Astrocyte (in vitro differentiated cells and primary cell): Measurements from ENCODE around the gene ALB. TPM values are rescaled to one million over a fixed set of nuclear protein-coding genes. Genes with fewer than 3 reads are reported as not detected.

ENCODE experiments used
- DNase-seq: peaks from one replicate; pipeline ENCODE4 v3.0.0-alpha.2; 2010; ENCODE audit warnings: low read depth
- FAIRE-seq: peaks from 2 replicates; lab custom pipeline; 2011; peaks lifted over from hg19 to GRCh38; lab: Jason Lieb, UNC
- H2AFZ ChIP-seq: 2 replicates; pipeline ENCODE4 v1.6.0; 2012; ENCODE audit warnings: low read depth, low read length, inconsistent platforms
- H3K27ac ChIP-seq: 2 replicates; pipeline ENCODE4 v1.5.1; 2011; ENCODE audit warnings: low read depth, low read length, inconsistent platforms
- H3K27me3 ChIP-seq: 2 replicates; pipeline ENCODE4 v1.6.0; 2011; ENCODE audit warnings: low read length, inconsistent platforms; ENCODE audit not compliant: insufficient read depth
- H3K36me3 ChIP-seq: 2 replicates; pipeline ENCODE4 v1.5.1; 2011; ENCODE audit warnings: low read length, inconsistent platforms; ENCODE audit not compliant: insufficient read depth
- H3K4me1 ChIP-seq: 2 replicates; pipeline ENCODE4 v1.5.1; 2011; ENCODE audit warnings: low read length, inconsistent platforms; ENCODE audit not compliant: insufficient read depth
- H3K4me2 ChIP-seq: 2 replicates; pipeline ENCODE4 v1.6.0; 2012; ENCODE audit warnings: low read length, inconsistent platforms
- H3K4me3 ChIP-seq: 2 replicates; pipeline ENCODE4 v1.5.1; 2011; ENCODE audit warnings: low read depth, mild to moderate bottlenecking, low read length, inconsistent platforms; ENCODE audit not compliant: insufficient read depth
- H3K79me2 ChIP-seq: 2 replicates; pipeline ENCODE4 v1.6.0; 2012; ENCODE audit warnings: mild to moderate bottlenecking, low read length, inconsistent platforms; ENCODE audit not compliant: insufficient read depth
- H3K9ac ChIP-seq: 2 replicates; pipeline ENCODE4 v1.6.0; 2012; ENCODE audit warnings: mild to moderate bottlenecking, low read length, inconsistent platforms
- H3K9me3 ChIP-seq: 2 replicates; pipeline ENCODE4 v1.5.1; 2012; ENCODE audit warnings: low read depth, mild to moderate bottlenecking, low read length, inconsistent platforms; ENCODE audit not compliant: insufficient read depth
- H4K20me1 ChIP-seq: 2 replicates; pipeline ENCODE4 v1.6.0; 2012; ENCODE audit warnings: low read length, inconsistent platforms; ENCODE audit not compliant: insufficient read depth
- H3K27ac Mint-ChIP-seq: one replicate; pipeline ENCODE4 v1.8.0; 2021; ENCODE audit warnings: mild to moderate bottlenecking, mixed read lengths; ENCODE audit not compliant: unreplicated experiment
- H3K27me3 Mint-ChIP-seq: one replicate; pipeline ENCODE4 v1.8.0; 2021; ENCODE audit warnings: low read depth, mixed read lengths; ENCODE audit not compliant: unreplicated experiment
- H3K36me3 Mint-ChIP-seq: one replicate; pipeline ENCODE4 v1.8.0; 2021; ENCODE audit warnings: low read depth, mixed read lengths; ENCODE audit not compliant: unreplicated experiment
- H3K4me1 Mint-ChIP-seq: one replicate; pipeline ENCODE4 v1.8.0; 2021; ENCODE audit warnings: low read depth, mixed read lengths; ENCODE audit not compliant: unreplicated experiment
- H3K4me3 Mint-ChIP-seq: one replicate; pipeline ENCODE4 v1.8.0; 2021; ENCODE audit warnings: mild to moderate bottlenecking, moderate library complexity, mixed read lengths; ENCODE audit not compliant: unreplicated experiment
- H3K9me3 Mint-ChIP-seq: one replicate; pipeline ENCODE4 v1.8.0; 2021; ENCODE audit warnings: mild to moderate bottlenecking, mixed read lengths; ENCODE audit not compliant: unreplicated experiment
- CTCF ChIP-seq: IDR thresholded peaks from 2 replicates; pipeline ENCODE4 v1.5.1; 2011; ENCODE audit warnings: low read depth, mild to moderate bottlenecking, inconsistent platforms, low read length, moderate library complexity; ENCODE audit not compliant: insufficient read depth
- EZH2 ChIP-seq: IDR thresholded peaks from 2 replicates; pipeline ENCODE4 v1.6.1; 2012; ENCODE audit warnings: mild to moderate bottlenecking, low read length, inconsistent platforms; ENCODE audit not compliant: insufficient read depth
- total RNA-seq: library from RNA; stranded (reverse); gene quantifications from 2 replicates; pipeline ENCODE4 v1.2.1, GENCODE V29; 2021

ALB gene
- total RNA-seq, 1 donor from 2014 or later: not detected

- Histone ChIP-seq H3K36me3 (no peaks in the 10 kb centered on the region), H3K27me3 (no peaks in the 10 kb centered on the region), H3K9me3 (no peaks in the 10 kb centered on the region), H3K79me2 (no peaks in the 10 kb centered on the region), H3K4me2 (no peak overlapping the region), H4K20me1 (no peaks in the 10 kb centered on the region), H3K4me1 (no peaks in the 10 kb centered on the region), H3K27ac (no peak overlapping the region), H2AFZ (no peak overlapping the region), H3K9ac (no peak overlapping the region), H3K4me3 (no peak overlapping the region)
- Mint-ChIP-seq H3K27me3 (no peaks in the 10 kb centered on the region), H3K27ac (no peak overlapping the region), H3K36me3 (no peaks in the 10 kb centered on the region), H3K4me1 (no peaks in the 10 kb centered on the region), H3K4me3 (no peak overlapping the region), H3K9me3 (no peaks in the 10 kb centered on the region)
- TF ChIP-seq CTCF: no peak
- no peak for TF ChIP-seq EZH2
- no peak for DNase-seq
- no peak for FAIRE-seq
Measured at GRCh38 chr4:73429826-73430587, 25.9 kb downstream of the ALB start.

GRCh38 chr4:73431813-73432168 is 27.7 kb downstream of the ALB start:
- Histone ChIP-seq H3K36me3 (no peaks in the 10 kb centered on the region), H3K4me1 (no peaks in the 10 kb centered on the region), H2AFZ (no peak overlapping the region), H3K9ac (no peak overlapping the region), H3K79me2 (no peaks in the 10 kb centered on the region), H3K27ac (no peak overlapping the region), H3K27me3 (no peaks in the 10 kb centered on the region), H3K9me3 (no peaks in the 10 kb centered on the region), H3K4me2 (no peak overlapping the region), H3K4me3 (no peak overlapping the region), H4K20me1 (no peaks in the 10 kb centered on the region)
- H3K4me1 Mint-ChIP-seq: no peaks in the 10 kb centered on the region
- no peaks in the 10 kb centered on the region for H3K9me3 Mint-ChIP-seq
- DNase-seq (no peak), FAIRE-seq (no peak)
- TF ChIP-seq CTCF (no peak), EZH2 (no peak)
- no peak overlapping the region for H3K27ac Mint-ChIP-seq
- no peak overlapping the region for H3K4me3 Mint-ChIP-seq
- no peaks in the 10 kb centered on the region for H3K27me3 Mint-ChIP-seq
- H3K36me3 Mint-ChIP-seq: no peaks in the 10 kb centered on the region

GRCh38 chr4:73432169-73433000 is 28.3 kb downstream of the ALB start:
- H3K9ac ChIP-seq: no peak overlapping the region
- no peak overlapping the region for H3K27ac ChIP-seq
- TF ChIP-seq EZH2: no peak
- no peak for TF ChIP-seq CTCF
- H3K27me3 Mint-ChIP-seq: no peaks in the 10 kb centered on the region
- DNase-seq: no peak
- H3K4me3 Mint-ChIP-seq: no peak overlapping the region
- no peaks in the 10 kb centered on the region for H3K79me2 ChIP-seq
- H3K4me1 Mint-ChIP-seq: no peaks in the 10 kb centered on the region
- H3K4me3 ChIP-seq: no peak overlapping the region
- no peaks in the 10 kb centered on the region for H3K27me3 ChIP-seq
- H3K9me3 ChIP-seq: no peaks in the 10 kb centered on the region
- no peaks in the 10 kb centered on the region for H3K36me3 ChIP-seq
- H2AFZ ChIP-seq: no peak overlapping the region
- H3K4me1 ChIP-seq: no peaks in the 10 kb centered on the region
- H3K4me2 ChIP-seq: no peak overlapping the region
- no peak for FAIRE-seq
- H3K36me3 Mint-ChIP-seq: no peaks in the 10 kb centered on the region
- no peaks in the 10 kb centered on the region for H4K20me1 ChIP-seq
- no peaks in the 10 kb centered on the region for H3K9me3 Mint-ChIP-seq
- no peak overlapping the region for H3K27ac Mint-ChIP-seq
